Measurements from ENCODE around the gene TRAF3.

GRCh38 chr14:102789349-102789748 lies 12.1 kb downstream of the TRAF3 start:
- TF ChIP-seq CTCF (IDR thresholded peaks at IDR 0.05) (no peak), POLR2A (IDR thresholded peaks at IDR 0.05) (no peak)
